ENCODE results near the gene RHOG.

DNA sequence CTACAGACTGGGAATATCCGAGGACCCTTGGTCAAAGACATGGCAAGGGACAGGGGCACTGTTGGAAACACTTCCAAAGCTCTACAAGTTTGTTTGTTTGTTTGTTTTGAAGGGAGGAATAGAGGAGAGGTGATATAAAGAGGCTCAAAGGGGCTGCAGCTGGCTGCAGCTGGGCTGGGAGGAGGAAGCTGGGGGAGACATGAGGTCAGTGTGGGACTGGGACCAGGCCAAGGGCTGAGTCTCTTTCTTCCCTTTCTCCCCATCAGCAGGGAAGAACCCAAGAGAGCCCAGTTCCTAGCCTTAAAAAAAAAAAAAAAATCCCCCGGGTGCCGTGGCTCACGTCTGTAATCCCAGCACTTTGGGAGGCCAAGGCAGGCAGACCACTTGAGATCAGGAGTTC, 5.0 kb downstream of the RHOG start:
- TF ChIP-seq, protein P1, sequence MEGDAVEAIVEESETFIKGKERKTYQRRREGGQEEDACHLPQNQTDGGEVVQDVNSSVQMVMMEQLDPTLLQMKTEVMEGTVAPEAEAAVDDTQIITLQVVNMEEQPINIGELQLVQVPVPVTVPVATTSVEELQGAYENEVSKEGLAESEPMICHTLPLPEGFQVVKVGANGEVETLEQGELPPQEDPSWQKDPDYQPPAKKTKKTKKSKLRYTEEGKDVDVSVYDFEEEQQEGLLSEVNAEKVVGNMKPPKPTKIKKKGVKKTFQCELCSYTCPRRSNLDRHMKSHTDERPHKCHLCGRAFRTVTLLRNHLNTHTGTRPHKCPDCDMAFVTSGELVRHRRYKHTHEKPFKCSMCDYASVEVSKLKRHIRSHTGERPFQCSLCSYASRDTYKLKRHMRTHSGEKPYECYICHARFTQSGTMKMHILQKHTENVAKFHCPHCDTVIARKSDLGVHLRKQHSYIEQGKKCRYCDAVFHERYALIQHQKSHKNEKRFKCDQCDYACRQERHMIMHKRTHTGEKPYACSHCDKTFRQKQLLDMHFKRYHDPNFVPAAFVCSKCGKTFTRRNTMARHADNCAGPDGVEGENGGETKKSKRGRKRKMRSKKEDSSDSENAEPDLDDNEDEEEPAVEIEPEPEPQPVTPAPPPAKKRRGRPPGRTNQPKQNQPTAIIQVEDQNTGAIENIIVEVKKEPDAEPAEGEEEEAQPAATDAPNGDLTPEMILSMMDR (IDR thresholded peaks at IDR 0.05 in 4 of 5, conservative IDR thresholded peaks at IDR 0.05 in 1 of 5) = no peak
- TF ChIP-seq POLR2A (IDR thresholded peaks at IDR 0.05) = no peak

Data from gastrocnemius medialis (tissue), 4 donors.